Panc1 (cell line): Measurements from ENCODE around the gene HTR1D. TPM values are rescaled to one million over a fixed set of nuclear protein-coding genes. Genes with fewer than 3 reads are reported as not detected.

Experiments
- ATAC-seq: fragments of 200-7000 bp; cut with Tn5 transposase; 2 replicates; pipeline ENCODE4 v1.9.1; 2020; ENCODE audit warnings: mild to moderate bottlenecking, moderate library complexity
- BruUV-seq: library from RNA; stranded (reverse); fragments of 400-500 nt; replicated peaks from 2 replicates; lab custom pipeline; 2021; lab: Mats Ljungman, UMichigan
- CTCF ChIA-PET: fragments of 300-600 bp; sonication (Branson Sonifier 250); formaldehyde crosslinking; loops from one replicate; lab custom pipeline; 2022; ENCODE audit warnings: antibody characterized with exemption; lab: Charles Lee
- POLR2A ChIA-PET: fragments of 300-600 bp; sonication (Branson Sonifier 250); formaldehyde crosslinking; loops from one replicate; lab custom pipeline; 2022; ENCODE audit warnings: antibody characterized with exemption; lab: Charles Lee
- DNase-seq: peaks from one replicate; pipeline ENCODE4 v3.0.0-alpha.2; 2010; ENCODE audit warnings: low read depth, low spot score
- H3K27ac ChIP-seq: 2 replicates; pipeline ENCODE4 v1.5.1; 2011; ENCODE audit warnings: mild to moderate bottlenecking, low read length, inconsistent platforms
- H3K27me3 ChIP-seq: fragments of 200-500 bp; sonication (Bioruptor generic); 2 replicates; pipeline ENCODE4 v1.6.0; 2014; ENCODE audit warnings: low read length, inconsistent platforms; ENCODE audit not compliant: control insufficient read depth, insufficient read depth
- H3K36me3 ChIP-seq: fragments of 200-500 bp; sonication (Bioruptor generic); 2 replicates; pipeline ENCODE4 v1.5.1; 2014; ENCODE audit warnings: inconsistent platforms, mild to moderate bottlenecking, low read length, moderate library complexity; ENCODE audit not compliant: control insufficient read depth, insufficient read depth
- H3K4me1 ChIP-seq: 2 replicates; pipeline ENCODE4 v1.5.1; 2011; ENCODE audit warnings: inconsistent platforms, mild to moderate bottlenecking, low read length, moderate library complexity; ENCODE audit not compliant: control insufficient read depth, insufficient read depth
- H3K4me3 ChIP-seq, 2 experiments: 2 replicates each; pipeline ENCODE4 v1.5.1; 2011 to 2012; ENCODE audit warnings: low read depth in 2 of 2, low read length in 2 of 2, mild to moderate bottlenecking in 2 of 2, inconsistent platforms in 1 of 2, moderate library complexity in 1 of 2
- H3K9me3 ChIP-seq: fragments of 200-500 bp; sonication (Bioruptor generic); 2 replicates; pipeline ENCODE4 v1.5.1; 2014; ENCODE audit warnings: low read depth, mild to moderate bottlenecking, inconsistent platforms, low read length, moderate library complexity; ENCODE audit not compliant: control insufficient read depth, insufficient read depth
- CTCF ChIP-seq: fragments of 450-650 bp; IDR thresholded peaks from 2 replicates; pipeline ENCODE4 v1.5.1; 2017; ENCODE audit warnings: mild to moderate bottlenecking
- POLR2AphosphoS5 ChIP-seq: IDR thresholded peaks from 2 replicates; pipeline ENCODE4 v1.6.1; 2012; ENCODE audit warnings: mild to moderate bottlenecking, low read depth, low read length, moderate library complexity
- SIN3A ChIP-seq: IDR thresholded peaks from 2 replicates; pipeline ENCODE4 v1.6.1; 2012; ENCODE audit warnings: low read depth, mild to moderate bottlenecking, low read length, moderate library complexity, borderline replicate concordance; ENCODE audit not compliant: insufficient read depth
- TCF7L2 ChIP-seq: IDR thresholded peaks from 2 replicates; pipeline ENCODE4 v1.6.1; 2011; ENCODE audit warnings: mild to moderate bottlenecking, low read depth, low read length, inconsistent platforms
- in situ Hi-C: cut with HindIII; loops from 2 replicates; pipeline ENCODE4 v1.10.0; 2016; ENCODE audit warnings: low sequenced_read_pairs, low pct_unique_long_range_greater_than_20kb
- intact Hi-C: fragments of 100-400 bp; cut with micrococcal nuclease; formaldehyde crosslinking; loops from one replicate; pipeline ENCODE4 v1.10.0; 2022; ENCODE audit not compliant: unreplicated experiment
- total RNA-seq: library from RNA; stranded (reverse); gene quantifications from one replicate; pipeline ENCODE4 v1.2.1, GENCODE V29; 2021; ENCODE audit not compliant: unreplicated experiment
- TF ChIP-seq, protein P1 (sequence below), 2 experiments: IDR thresholded peaks; 2 replicates each; pipeline ENCODE4 v1.6.1; 2011 to 2012; ENCODE audit warnings: low read depth in 2 of 2, control low read depth in 1 of 2, low read length in 1 of 2, mild to moderate bottlenecking in 1 of 2, moderate library complexity in 1 of 2; ENCODE audit not compliant: insufficient read depth in 1 of 2

The HTR1D gene
- total RNA-seq, 1 experiment from 2014 or later: 3.5 TPM

DNA sequence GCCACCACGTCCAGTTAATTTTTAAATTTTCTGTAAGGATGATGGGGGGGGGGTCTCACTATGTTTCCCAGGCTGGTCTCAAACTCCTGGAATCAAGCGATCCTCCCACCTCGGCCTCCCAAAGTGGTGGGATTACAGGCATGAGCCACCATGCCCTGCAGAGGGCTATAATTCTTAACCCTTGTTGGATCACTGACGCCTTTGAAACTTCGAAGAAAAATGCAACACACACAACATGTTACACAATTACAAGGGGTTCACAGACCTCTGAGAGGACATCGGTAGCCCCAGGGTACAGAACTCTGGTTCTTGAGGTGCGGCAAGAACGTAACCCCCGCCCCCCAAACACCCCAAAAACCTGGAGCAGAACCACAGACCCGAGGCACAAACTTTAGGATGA is 40.3 kb downstream of the HTR1D start:
- TF ChIP-seq CTCF (no peak), SIN3A (no peak), POLR2AphosphoS5 (no peak), TCF7L2 (no peak)
- TF ChIP-seq, protein P1, sequence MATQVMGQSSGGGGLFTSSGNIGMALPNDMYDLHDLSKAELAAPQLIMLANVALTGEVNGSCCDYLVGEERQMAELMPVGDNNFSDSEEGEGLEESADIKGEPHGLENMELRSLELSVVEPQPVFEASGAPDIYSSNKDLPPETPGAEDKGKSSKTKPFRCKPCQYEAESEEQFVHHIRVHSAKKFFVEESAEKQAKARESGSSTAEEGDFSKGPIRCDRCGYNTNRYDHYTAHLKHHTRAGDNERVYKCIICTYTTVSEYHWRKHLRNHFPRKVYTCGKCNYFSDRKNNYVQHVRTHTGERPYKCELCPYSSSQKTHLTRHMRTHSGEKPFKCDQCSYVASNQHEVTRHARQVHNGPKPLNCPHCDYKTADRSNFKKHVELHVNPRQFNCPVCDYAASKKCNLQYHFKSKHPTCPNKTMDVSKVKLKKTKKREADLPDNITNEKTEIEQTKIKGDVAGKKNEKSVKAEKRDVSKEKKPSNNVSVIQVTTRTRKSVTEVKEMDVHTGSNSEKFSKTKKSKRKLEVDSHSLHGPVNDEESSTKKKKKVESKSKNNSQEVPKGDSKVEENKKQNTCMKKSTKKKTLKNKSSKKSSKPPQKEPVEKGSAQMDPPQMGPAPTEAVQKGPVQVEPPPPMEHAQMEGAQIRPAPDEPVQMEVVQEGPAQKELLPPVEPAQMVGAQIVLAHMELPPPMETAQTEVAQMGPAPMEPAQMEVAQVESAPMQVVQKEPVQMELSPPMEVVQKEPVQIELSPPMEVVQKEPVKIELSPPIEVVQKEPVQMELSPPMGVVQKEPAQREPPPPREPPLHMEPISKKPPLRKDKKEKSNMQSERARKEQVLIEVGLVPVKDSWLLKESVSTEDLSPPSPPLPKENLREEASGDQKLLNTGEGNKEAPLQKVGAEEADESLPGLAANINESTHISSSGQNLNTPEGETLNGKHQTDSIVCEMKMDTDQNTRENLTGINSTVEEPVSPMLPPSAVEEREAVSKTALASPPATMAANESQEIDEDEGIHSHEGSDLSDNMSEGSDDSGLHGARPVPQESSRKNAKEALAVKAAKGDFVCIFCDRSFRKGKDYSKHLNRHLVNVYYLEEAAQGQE (IDR thresholded peaks at IDR 0.05; ENCODE audit: insufficient read depth in 1 of 2, low read depth in 2 of 2, low read length in 1 of 2): no peak
- no peak for DNase-seq
- BruUV-seq: no TSS peak
- no peak for ATAC-seq
- intact Hi-C loops: no loop called here
- no peaks in the 10 kb centered on the region for H3K27me3 ChIP-seq
- H3K9me3 ChIP-seq: no peaks in the 10 kb centered on the region
- CTCF ChIA-PET: interaction anchor here (0.6 kb wide), 1 partner anchor 39 kb away, joined by 3 read pairs; no protein-coding TSS in a partner anchor
- no peaks in the 10 kb centered on the region for H3K36me3 ChIP-seq
- peak overlapping the region; percentile 46 to 73 for H3K4me3 ChIP-seq
- POLR2A ChIA-PET: interaction anchor here (0.8 kb wide), 2 partner anchors 43 to 128 kb away, joined by 4 read pairs; no protein-coding TSS in a partner anchor
- peaks cover 6% of the 10 kb centered on the region for H3K4me1 ChIP-seq
- peak overlapping the region; percentile 40 for H3K27ac ChIP-seq
- in situ Hi-C loops: loop anchor here (25.0 kb wide), 1 partner anchor 90 kb away; no protein-coding TSS in a partner anchor

DNA sequence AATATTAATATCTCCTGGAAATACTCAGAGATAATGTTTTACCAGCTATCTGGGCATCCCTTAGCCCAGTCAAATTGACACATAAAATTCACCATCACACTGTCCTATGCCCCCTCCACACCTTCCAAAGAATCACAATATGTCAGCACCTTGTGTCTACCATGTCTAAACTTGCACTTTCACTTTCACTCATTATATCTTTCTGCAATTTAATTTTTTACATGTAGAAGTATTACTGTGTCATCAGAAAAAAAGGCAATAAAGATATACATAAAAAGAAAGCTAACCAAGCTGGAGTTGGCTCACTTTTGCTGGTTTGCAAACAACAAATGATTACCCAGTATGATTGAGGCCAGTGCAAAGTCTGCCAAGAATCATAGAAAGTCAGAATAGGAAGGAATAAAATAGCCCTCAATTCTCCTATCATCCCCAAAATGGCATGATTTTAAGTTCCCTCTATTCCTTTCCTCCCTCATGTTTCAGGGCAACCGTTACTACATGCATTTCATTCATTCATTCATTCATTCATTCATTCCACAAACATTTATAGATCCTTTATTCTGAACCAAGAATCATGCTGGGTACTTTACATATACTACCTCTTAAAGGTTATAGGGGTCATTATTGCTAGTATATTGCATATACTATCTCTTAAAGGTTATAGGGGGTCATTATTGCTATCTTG is 42.7 kb downstream of the HTR1D start:
- POLR2A ChIA-PET: interaction anchor here (0.6 kb wide), 1 partner anchor 166 kb away, joined by 3 read pairs; no protein-coding TSS in a partner anchor
- in situ Hi-C loops (loop anchor here (25.0 kb wide), 1 partner anchor 87 kb away; no protein-coding TSS in a partner anchor), intact Hi-C loops (no loop called here)
- BruUV-seq: no TSS peak
- Histone ChIP-seq H3K36me3 (no peaks in the 10 kb centered on the region), H3K9me3 (no peaks in the 10 kb centered on the region), H3K4me1 (peaks cover 17% of the 10 kb centered on the region), H3K4me3 (no peak overlapping the region), H3K27ac (no peak overlapping the region), H3K27me3 (no peaks in the 10 kb centered on the region)
- DNase-seq (no peak), ATAC-seq (no peak)
- CTCF ChIA-PET: interaction anchor here (0.5 kb wide), 1 partner anchor 28 kb away, joined by 4 read pairs; no protein-coding TSS in a partner anchor
- TF ChIP-seq, protein P1 (IDR thresholded peaks at IDR 0.05; ENCODE audit: insufficient read depth in 1 of 2, low read depth in 2 of 2, low read length in 1 of 2): no peak
- TF ChIP-seq POLR2AphosphoS5: no peak
- TF ChIP-seq CTCF: no peak
- no peak for TF ChIP-seq SIN3A
- no peak for TF ChIP-seq TCF7L2
